ENCODE results near the gene RNU5B-1. TPM values are rescaled to one million over a fixed set of nuclear protein-coding genes. Genes with fewer than 3 reads are reported as not detected.
"Not testable (repeated sequence)": the region's sequence is repeated elsewhere in the genome, so short reads cannot be mapped to it uniquely, and the experiment has no call there.

Gene RNU5B-1
- total RNA-seq, 1 donor from 2014 or later: 40.3 TPM

DNA sequence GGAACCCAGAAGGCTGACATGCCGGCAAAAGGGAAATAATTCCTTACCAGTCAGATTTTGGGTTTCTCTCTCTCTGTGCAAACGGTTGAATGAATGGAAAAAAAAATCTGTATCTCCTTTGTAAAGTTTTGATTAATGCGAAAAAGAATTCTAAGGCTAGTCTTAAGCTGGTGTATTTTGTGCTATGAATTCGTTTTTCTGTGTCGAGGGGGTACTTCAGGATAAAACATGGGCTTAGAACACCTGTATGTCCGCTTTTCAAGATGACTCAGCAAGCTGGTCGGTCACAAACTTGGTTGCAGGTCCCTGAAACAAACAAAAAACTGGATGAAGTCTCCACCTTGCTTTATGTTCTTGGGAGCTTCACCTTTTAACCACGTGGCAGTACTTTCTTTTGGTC lies 44.9 kb downstream of the RNU5B-1 start:
- intact Hi-C loops (cut with micrococcal nuclease): no loop called here
- TF ChIP-seq, protein P1, sequence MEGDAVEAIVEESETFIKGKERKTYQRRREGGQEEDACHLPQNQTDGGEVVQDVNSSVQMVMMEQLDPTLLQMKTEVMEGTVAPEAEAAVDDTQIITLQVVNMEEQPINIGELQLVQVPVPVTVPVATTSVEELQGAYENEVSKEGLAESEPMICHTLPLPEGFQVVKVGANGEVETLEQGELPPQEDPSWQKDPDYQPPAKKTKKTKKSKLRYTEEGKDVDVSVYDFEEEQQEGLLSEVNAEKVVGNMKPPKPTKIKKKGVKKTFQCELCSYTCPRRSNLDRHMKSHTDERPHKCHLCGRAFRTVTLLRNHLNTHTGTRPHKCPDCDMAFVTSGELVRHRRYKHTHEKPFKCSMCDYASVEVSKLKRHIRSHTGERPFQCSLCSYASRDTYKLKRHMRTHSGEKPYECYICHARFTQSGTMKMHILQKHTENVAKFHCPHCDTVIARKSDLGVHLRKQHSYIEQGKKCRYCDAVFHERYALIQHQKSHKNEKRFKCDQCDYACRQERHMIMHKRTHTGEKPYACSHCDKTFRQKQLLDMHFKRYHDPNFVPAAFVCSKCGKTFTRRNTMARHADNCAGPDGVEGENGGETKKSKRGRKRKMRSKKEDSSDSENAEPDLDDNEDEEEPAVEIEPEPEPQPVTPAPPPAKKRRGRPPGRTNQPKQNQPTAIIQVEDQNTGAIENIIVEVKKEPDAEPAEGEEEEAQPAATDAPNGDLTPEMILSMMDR (IDR thresholded peaks at IDR 0.05; ENCODE audit: borderline replicate concordance): no peak
- Histone ChIP-seq H3K36me3 (no peaks in the 10 kb centered on the region), H3K27me3 (ENCODE audit: low read depth) (peaks cover 10% of the 10 kb centered on the region), H3K9me3 (replicated peaks) (peaks cover 15% of the 10 kb centered on the region), H3K27ac (replicated peaks) (no peak overlapping the region), H3K4me1 (no peaks in the 10 kb centered on the region), H3K4me3 (no peak overlapping the region)
- DNase-seq: no peak

DNA sequence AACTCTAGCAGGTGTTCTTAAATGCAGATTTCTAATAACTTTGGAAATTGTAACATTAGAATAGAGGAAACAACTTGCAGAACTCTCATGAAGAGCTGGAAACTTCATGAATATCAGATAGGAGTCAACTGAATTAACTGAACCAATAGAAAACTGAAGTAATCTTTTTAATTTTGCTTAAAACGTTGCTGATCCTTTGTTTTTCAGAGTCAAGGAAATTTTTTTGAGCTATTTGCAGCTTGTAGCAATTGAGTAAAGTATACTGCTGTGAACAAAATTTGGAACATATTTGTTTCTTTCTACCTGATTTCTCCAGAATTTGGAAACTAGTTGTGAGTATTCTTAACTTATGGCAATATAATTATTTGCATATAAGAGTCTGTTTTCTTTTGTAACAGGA lies 47.5 kb downstream of the RNU5B-1 start:
- Histone ChIP-seq H3K9me3 (replicated peaks) (peaks cover 15% of the 10 kb centered on the region), H3K27me3 (ENCODE audit: low read depth) (peaks cover 36% of the 10 kb centered on the region)
- H3K4me3 ChIP-seq; DNase-seq; H3K36me3 ChIP-seq; H3K27ac ChIP-seq (replicated peaks); H3K4me1 ChIP-seq; intact Hi-C loops (cut with micrococcal nuclease): not testable (repeated sequence)

Other genes with a start within 250 kb of the RNU5B-1 start
- 12.9 TPM for gene RASL12, start 236.7 kb upstream of the RNU5B-1 start, total RNA-seq
- 5.2 TPM for gene KBTBD13, start 227.9 kb upstream of the RNU5B-1 start, total RNA-seq
- gene UBAP1L, start 189.5 kb upstream of the RNU5B-1 start, total RNA-seq: 1.8 TPM
- 14.5 TPM for gene PDCD7, start 170.9 kb upstream of the RNU5B-1 start, total RNA-seq
- 52.5 TPM for gene CLPX, start 119.3 kb upstream of the RNU5B-1 start, total RNA-seq
- 7.3 TPM for gene CILP, start 93.2 kb upstream of the RNU5B-1 start, total RNA-seq
- gene PARP16, start 17.8 kb upstream of the RNU5B-1 start, total RNA-seq: 4.6 TPM
- not detected for gene RNU5A-1, start 8.6 kb upstream of the RNU5B-1 start, total RNA-seq
- gene IGDCC3, start 73.3 kb downstream of the RNU5B-1 start, total RNA-seq: 0.16 TPM
- gene IGDCC4, start 118.3 kb downstream of the RNU5B-1 start, total RNA-seq: 0.96 TPM
- gene DPP8, start 213.0 kb downstream of the RNU5B-1 start, total RNA-seq: 39.9 TPM
- 8.9 TPM for gene HACD3, start 225.8 kb downstream of the RNU5B-1 start, total RNA-seq

Data from left ventricle myocardium inferior (tissue), 1 donor.